H1 (cell line): Measurements from ENCODE around the gene OR4E1. TPM values are rescaled to one million over a fixed set of nuclear protein-coding genes. Genes with fewer than 3 reads are reported as not detected.

Experiments used
- POU5F1 ChIP-seq: IDR thresholded peaks from 2 replicates; pipeline ENCODE4 v1.6.1; 2011; ENCODE audit warnings: low read depth, mild to moderate bottlenecking, low read length, moderate library complexity
- RXRA ChIP-seq: IDR thresholded peaks from 2 replicates; pipeline ENCODE4 v1.6.1; 2011; ENCODE audit warnings: low read depth, mild to moderate bottlenecking, low read length, moderate library complexity; ENCODE audit not compliant: insufficient read depth
- SP4 ChIP-seq: IDR thresholded peaks from 2 replicates; pipeline ENCODE4 v1.6.1; 2012; ENCODE audit warnings: low read length, inconsistent platforms
- polyA plus RNA-seq, 7 experiments: library from polyadenylated mRNA; depleted of rRNA in 3 of 7; stranded (reverse) in 5 of 7; unstranded in 2 of 7; fragments of >200 nt in 5 of 7; fragments of 200-250 nt in 2 of 7; gene quantifications; 1 replicate in 5 of 7; 2 replicates in 1 of 7; 4 replicates in 1 of 7; pipeline versions ENCODE4 v1.2.1 to v1.2.3, GENCODE V29; 2011 to 2013; ENCODE audit warnings: missing spikeins in 2 of 7, mixed read lengths in 2 of 7
- total RNA-seq: library from RNA; stranded (reverse); fragmentation: NEBNext Ultra II Directional; extraction: Animal tissue kit (Norgen Biotek cat#: 25700); gene quantifications from 2 replicates; pipeline ENCODE4 v1.2.1, GENCODE V29; 2021

The OR4E1 gene
- total and polyA plus RNA-seq, 2 of the 8 experiments (the other 6 are each of a cell fraction or from before 2014, with no cell fraction given), result not detected

- no peak for TF ChIP-seq POU5F1
- no peak for TF ChIP-seq RXRA
- TF ChIP-seq SP4, result no peak
Observed at GRCh38 chr14:21654215-21654614, 19.4 kb downstream of the OR4E1 start (continued).
